HPDE6-E6E7 (cell line): ENCODE data around the gene HEXA.

Experiments
- DNase-seq: peaks from one replicate; pipeline ENCODE4 v3.0.0; 2011; ENCODE audit warnings: missing footprints; ENCODE audit errors: extremely low spot score

Gene HEXA

DNA sequence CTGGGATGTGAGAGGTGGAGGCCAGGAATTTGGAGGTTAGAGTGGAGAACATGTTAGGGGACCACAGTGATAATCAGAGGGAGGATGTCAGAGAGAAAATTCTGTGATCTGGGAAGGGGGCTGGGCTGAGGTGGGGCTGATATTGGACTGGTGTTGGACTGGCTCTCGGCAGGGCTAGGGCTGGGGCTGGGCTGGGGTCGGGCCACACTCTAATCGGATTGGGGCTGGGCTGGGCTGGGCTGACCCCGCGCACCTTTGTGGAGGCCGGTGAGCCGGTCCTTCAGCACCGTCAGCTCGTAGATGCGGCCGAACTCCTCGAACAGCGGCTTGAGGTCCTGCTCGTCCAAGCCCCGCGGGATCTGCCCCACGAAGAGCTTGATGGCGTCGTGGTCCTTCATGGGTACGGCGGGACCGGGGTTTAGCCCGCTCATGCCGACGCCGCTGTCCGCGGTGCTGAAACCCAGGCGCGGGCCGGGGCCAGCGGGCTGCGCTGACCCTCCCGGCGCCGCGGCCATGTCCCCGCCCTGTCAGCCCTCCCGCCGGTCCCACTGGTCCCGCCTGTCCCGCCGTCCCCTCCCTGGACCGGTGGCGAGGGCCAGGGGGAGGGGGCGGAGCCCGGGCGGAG, 56.3 kb downstream of the HEXA start:
- DNase-seq, result peak; percentile 59

DNA sequence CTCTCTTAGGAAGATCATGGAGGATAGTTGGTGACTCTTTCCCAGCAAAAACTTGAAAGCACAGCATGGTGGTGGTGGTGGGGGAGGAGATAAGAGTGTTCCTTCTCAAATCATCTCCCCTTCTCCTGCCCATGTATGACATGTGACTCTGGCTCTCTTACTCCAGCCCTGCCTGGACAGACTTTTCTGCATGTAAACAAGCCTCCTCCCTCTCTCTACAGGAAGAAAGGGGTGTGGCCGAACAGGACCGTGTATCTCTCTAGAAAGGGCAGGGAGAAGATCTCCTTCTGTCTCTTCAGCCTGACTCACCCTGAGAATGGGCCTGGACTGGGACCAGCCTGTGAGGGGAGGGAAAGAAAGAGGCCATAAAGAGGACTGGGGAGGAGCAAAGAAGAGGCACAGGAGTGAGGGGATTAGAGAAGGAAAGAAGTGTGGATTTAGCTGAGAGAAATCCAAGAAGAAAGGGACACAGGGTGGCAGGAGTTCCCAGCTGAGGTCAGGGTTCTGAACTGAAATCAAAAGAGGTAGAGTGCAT, 57.3 kb downstream of the HEXA start:
- no peak for DNase-seq

DNA sequence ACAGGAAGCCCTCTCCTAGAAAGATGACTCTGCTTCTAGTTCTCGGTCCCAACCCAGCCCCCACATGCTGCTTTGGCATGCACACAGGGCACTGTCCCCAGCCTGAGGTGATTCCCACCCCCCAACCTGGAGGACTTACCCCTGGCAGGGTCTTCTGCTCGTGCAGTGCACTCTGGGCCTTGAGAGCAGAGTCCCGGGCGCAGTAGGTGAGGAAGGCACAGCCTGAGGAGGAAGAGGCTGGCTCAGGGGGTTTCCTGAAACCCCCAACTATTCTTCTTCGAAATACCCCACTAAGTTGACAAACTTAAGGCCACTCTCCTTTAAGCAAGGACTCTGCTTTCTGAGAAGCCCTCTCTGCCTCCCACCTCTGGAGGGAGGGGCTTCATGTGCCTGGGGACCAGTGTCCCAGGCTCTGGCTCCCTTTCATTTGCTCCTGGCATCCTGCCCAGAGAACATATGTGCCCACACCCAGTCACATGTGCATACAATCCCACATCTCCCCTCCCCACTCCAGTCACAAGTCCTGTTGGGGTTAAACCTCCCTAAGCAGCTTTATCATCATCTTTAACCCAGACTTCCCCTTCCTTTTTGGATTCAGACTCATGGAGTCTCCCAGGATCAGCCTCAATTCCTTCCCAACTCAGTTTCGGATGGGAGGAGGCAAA, 60.0 kb downstream of the HEXA start:
- DNase-seq, result no peak

DNA sequence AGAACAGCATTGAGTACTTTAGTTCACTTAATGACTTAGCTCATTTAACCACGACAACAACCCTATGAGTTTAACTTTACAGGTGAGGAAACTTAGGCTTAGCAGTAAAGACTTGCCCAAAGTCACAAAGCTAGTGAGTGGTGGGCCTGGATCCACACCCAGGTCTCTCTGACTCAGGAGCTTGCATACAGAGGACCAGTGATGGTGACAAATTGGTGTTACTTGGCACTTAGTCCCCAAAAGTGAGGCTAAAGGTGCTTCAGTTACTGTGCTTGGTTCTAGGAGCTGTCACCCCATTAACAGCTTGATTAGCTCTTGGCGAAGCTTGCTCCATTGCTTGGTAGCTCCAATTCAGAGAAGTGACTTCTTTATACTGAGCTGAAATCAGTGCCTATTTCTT, 61.9 kb downstream of the HEXA start:
- no peak for DNase-seq

DNA sequence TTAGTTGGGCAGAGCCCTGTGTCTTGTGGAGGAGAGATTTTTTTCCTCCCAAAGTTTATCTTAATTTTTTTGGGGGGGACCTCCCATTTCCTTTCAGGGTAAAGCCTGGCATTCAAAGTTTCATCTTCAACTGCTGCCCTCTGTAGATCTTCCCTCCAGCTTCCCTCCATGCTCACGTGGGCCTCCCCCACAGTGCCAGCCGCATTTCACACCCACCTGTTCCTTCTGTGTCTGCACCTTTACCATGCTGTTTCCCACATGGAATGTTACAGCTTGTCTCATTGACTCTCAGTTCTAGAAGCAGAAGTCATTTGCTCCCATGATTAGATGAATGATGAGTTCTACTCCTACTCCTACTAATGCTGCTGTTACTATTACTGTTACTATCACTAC, 62.4 kb downstream of the HEXA start:
- DNase-seq, result no peak

DNA sequence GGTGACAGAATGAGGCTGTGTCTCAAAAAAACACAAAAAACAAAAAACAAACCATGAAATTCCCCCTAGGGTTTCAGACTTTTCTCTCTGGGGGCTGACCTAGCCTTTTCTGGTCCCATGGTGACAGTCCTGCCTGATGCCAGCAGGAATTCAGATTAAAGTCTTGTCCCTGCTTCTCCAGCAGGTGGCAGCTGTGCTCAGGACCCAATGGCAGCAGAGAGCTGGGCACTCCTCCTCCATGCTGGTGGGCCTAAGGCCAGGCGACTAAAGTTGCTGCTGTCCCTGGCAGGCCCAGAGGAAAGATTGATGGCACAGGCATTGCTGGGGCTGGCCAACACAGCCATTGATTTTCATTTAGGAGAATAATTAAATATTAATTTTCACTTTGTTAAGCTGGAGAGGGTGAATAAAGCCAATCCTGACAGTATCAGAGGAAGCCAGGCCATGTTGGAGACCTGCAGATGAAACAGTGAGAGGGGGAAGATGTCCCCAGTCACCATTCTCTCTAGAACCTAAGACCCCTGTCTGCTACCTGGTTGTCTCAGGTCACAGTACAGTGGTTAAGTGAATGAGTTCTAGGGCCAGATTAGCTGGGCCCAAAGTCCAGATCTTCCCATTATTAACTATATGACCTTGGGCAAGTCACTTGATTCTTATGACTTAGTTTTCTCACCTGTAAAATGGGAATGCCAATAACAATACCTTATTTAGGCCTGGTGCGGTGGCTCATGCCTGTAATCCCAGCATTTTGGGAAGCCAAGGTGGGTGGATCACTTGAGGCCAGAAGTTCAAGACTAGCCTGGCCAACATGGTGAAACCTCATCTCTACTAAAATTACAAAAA, 63.0 kb downstream of the HEXA start:
- peak; percentile 77 for DNase-seq

DNA sequence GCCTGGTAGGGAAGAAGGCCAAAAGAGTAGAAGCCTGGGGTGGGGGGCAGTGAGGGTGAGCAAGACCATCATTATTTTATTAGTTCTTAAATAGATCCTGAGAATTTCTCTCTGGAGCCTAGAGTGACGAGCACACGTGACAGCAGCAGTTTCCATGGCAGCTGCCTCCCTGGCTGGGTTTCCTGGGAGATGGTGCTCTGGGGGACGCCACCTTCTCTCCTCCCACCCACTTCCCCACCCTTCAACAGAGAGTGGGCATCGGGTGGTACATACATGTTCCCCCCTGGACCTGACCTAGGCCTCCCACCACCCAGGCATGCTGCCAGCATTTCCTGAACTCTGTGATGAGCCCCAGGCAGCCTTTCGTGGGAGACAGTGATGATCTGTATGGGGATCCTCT, 68.8 kb downstream of the HEXA start:
- no peak for DNase-seq

DNA sequence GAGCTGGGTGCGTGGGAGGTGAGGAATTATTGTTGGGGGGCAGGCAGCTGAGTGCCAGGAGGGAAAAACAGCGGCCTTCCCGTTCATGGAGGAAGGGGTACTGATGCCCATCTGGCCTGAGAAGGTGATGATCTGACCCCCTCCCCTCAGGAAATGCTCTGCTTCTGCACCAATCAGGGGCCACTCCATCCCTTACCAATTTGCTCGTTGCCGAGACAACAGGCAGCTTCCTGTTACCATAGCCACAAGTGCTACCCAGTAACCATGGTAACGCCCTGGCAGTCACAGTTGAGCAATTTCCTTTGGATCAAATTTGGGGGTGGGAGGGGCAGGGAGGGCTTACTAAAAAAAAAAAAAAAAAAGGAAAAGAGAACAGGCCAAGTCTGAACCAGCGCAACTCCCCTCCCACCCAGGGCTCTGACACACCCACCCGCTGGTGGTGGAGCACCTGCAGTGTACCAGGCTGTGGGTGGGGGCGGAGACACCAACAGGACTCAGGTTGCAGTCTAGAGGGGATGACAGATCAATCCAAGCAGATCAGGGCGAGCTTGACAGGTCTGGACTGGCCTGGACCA, 69.5 kb downstream of the HEXA start:
- DNase-seq, result no peak

DNA sequence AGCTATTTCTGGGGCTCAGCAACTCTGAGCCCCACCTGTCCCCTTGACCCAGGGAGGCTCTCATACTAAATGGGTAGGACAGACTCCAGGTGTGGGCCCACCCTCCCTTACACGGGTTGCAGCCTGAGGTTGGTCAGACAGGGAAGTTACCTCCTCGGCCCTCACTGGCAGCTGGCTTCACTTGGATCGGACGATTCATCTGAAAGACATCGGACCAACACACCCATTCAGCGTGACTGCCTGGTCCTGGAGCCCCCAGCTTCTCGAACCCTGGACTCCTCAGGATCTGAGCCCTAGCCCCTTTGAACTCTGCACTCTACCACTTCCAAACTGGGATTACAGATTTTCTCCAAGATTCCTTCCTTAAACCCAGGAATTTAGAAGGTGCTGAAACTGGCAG, 71.2 kb downstream of the HEXA start:
- DNase-seq, result no peak

DNA sequence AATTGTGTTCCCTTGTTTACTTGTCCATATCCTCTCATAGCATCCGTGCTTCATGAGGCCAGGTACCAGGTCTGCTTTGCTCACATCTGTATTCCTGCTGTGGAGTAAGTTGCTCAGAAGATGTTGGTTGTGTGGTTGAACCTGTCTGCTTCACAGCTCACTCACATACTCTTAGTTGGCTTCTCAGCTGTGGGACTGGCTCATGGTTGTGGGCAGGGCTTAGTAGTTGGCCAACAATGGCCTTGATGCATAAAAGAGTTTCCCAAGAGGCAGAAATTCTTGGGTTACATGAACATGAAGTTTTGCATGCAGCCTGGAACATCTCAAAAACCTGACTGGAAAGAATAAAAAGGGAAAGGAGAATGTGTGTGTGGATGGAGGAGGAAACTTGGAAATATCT, 72.9 kb downstream of the HEXA start:
- DNase-seq, result no peak
